Peyer's patch (tissue), 4 donors: ENCODE results near the gene OTUB2. TPM values are rescaled to one million over a fixed set of nuclear protein-coding genes. Genes with fewer than 3 reads are reported as not detected.

Source experiments
- DNase-seq, 3 donors: peaks; one replicate each; pipeline ENCODE4 v3.0.0-alpha.2; 2017 to 2019
- H3K27ac ChIP-seq, 4 donors: fragments of 200-600 bp; sonication (generic); one replicate each; pipeline ENCODE4 v1.5.1; 2016 to 2019
- H3K27me3 ChIP-seq, 2 donors: fragments of 200-600 bp; sonication (generic); one replicate each; pipeline ENCODE4 v1.5.1; 2019
- H3K36me3 ChIP-seq, 3 donors: fragments of 200-600 bp; sonication (generic); one replicate each; pipeline ENCODE4 v1.5.1; 2016 to 2019
- H3K4me1 ChIP-seq, 4 donors: fragments of 200-600 bp; sonication (generic); one replicate each; pipeline ENCODE4 v1.5.1; 2016 to 2019
- H3K4me3 ChIP-seq, 4 donors: fragments of 200-600 bp; sonication (generic); 1 replicate in 3 of 4; 2 replicates in 1 of 4; pipeline ENCODE4 v1.5.1; 2016 to 2019; ENCODE audit warnings: mild to moderate bottlenecking in 1 of 4
- H3K9me3 ChIP-seq, 4 donors: fragments of 200-600 bp; sonication (generic); one replicate each; pipeline ENCODE4 v1.5.1; 2016 to 2019; ENCODE audit warnings: mild to moderate bottlenecking in 1 of 4
- POLR2A ChIP-seq, 2 donors: fragments of 450-650 bp; IDR thresholded peaks; one replicate each; pipeline ENCODE4 v1.5.1; 2017; ENCODE audit warnings: antibody characterized with exemption in 2 of 2, mild to moderate bottlenecking in 2 of 2, moderate library complexity in 2 of 2
- total RNA-seq, 4 donors: library from RNA; depleted of rRNA; stranded (reverse); fragments of >200 nt; gene quantifications; one replicate each; pipeline ENCODE4 v1.1.0, GENCODE V29; 2016
- TF ChIP-seq, protein P1 (sequence below), 6 experiments: fragments of 450-650 bp in 4 of 6; fragments of 200-600 bp in 2 of 6; sonication (generic) in 1 of 6; IDR thresholded peaks; one replicate each; pipeline ENCODE4 v1.5.1; 2017 to 2019; ENCODE audit warnings: antibody characterized with exemption in 6 of 6, mild to moderate bottlenecking in 3 of 6, moderate library complexity in 1 of 6

OTUB2 gene
- total RNA-seq, 4 donors from 2014 or later = 3.4 to 4.9 (median 3.6) TPM; not detected in 1

DNA sequence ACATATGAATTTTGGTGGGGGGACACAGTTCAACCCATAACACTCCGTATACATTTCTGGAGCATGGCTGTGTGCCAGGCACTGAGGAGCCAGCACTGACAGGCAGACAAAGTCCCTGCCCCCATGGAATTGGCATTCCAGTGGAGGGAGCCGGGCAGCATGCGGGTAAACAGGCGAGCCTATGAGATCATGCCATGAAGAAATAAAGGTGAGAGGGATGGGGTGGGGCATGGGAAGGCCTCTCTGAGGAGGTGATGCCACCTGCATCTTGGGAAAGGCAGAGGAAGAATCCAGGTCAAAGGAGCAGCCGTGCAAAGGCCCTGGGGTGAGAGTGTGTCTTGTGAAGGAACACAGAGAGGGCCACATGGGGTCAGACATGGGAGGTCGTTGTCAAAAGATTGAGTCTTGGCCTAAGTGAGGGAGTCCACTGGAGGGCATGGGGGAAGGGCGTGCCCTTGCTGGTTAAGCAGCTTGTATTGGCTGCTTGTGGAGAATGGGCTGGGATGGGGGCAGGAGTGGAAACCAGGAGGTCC lies 3.6 kb downstream of the OTUB2 start:
- Histone ChIP-seq H3K27me3 (no peaks in the 10 kb centered on the region), H3K27ac (no peak overlapping the region), H3K4me1 (peaks cover 0 to 11% (median 0%) of the 10 kb centered on the region in 4 donors), H3K9me3 (no peaks in the 10 kb centered on the region), H3K4me3 (no peak overlapping the region), H3K36me3 (no peaks in the 10 kb centered on the region)
- no peak for DNase-seq
- TF ChIP-seq, protein P1, sequence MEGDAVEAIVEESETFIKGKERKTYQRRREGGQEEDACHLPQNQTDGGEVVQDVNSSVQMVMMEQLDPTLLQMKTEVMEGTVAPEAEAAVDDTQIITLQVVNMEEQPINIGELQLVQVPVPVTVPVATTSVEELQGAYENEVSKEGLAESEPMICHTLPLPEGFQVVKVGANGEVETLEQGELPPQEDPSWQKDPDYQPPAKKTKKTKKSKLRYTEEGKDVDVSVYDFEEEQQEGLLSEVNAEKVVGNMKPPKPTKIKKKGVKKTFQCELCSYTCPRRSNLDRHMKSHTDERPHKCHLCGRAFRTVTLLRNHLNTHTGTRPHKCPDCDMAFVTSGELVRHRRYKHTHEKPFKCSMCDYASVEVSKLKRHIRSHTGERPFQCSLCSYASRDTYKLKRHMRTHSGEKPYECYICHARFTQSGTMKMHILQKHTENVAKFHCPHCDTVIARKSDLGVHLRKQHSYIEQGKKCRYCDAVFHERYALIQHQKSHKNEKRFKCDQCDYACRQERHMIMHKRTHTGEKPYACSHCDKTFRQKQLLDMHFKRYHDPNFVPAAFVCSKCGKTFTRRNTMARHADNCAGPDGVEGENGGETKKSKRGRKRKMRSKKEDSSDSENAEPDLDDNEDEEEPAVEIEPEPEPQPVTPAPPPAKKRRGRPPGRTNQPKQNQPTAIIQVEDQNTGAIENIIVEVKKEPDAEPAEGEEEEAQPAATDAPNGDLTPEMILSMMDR (IDR thresholded peaks at IDR 0.05) = no peak
- no peak for TF ChIP-seq POLR2A (IDR thresholded peaks at IDR 0.05)

DNA sequence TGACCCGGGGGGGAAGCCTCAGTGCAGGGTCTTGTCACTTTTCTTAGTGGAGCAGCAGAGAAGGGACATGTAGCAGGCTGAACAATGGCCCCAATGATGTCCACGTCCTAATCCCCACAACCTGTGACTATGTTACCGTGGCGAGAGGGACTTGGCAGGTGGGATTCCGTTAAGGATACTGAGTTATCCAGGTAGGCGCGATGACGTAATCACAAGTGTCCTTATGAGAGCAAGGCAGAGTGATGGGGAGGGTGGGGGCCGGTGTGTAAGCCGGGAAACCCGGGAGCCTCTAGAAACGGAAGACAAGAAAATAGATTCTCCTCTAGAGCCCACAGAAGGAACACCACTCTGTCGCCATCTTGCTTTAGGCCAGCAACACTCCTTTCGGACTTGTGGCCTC lies 4.4 kb downstream of the OTUB2 start:
- TF ChIP-seq, protein P1 (IDR thresholded peaks at IDR 0.05) = no peak
- TF ChIP-seq POLR2A (IDR thresholded peaks at IDR 0.05) = no peak
- no peak overlapping the region for H3K27ac ChIP-seq
- no peaks in the 10 kb centered on the region for H3K36me3 ChIP-seq
- no peaks in the 10 kb centered on the region for H3K9me3 ChIP-seq
- DNase-seq = no peak
- H3K4me3 ChIP-seq = no peak overlapping the region
- H3K27me3 ChIP-seq = no peaks in the 10 kb centered on the region
- H3K4me1 ChIP-seq = peaks cover 0 to 11% (median 0%) of the 10 kb centered on the region in 4 donors

DNA sequence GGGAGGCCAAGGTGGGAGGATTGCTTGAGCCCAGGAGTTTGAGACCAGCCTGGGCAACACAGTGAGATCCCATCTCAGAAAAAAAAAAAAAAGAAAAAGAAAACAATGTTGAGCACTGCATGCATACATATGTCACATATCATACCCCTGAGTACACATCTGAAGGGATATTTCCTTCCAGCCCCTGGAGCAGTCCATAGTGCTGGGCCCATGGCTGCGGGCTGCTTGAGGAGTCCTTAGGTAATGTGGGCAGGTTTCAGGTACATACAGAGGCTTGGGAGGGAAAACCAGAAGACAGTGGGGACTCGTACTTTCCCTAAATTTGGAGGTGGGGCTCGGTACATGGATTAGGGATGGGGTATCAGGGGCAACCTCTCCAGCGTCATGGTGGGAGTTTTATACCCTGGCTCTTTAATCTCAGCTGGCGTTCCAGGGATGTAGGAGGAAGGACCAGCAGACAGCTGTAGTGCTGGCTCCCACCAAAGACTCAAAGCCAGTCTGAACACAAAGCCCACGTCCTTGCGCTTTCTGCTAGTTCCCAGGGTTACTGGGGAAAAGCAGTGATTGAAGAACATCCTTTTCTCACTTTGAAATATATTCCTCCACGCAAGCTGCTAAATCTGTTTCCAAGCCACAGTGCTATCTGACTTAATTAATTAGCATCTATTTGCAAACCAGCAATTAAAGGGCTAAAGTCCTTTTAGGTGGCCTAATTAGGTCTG lies 5.2 kb downstream of the OTUB2 start:
- H3K27me3 ChIP-seq = no peaks in the 10 kb centered on the region
- no peak for DNase-seq
- TF ChIP-seq POLR2A (IDR thresholded peaks at IDR 0.05) = no peak
- TF ChIP-seq, protein P1 (IDR thresholded peaks at IDR 0.05) = no peak
- H3K9me3 ChIP-seq = no peaks in the 10 kb centered on the region
- H3K27ac ChIP-seq = no peak overlapping the region
- peaks cover 0 to 11% (median 0%) of the 10 kb centered on the region in 4 donors for H3K4me1 ChIP-seq
- H3K4me3 ChIP-seq = no peak overlapping the region
- no peaks in the 10 kb centered on the region for H3K36me3 ChIP-seq

DNA sequence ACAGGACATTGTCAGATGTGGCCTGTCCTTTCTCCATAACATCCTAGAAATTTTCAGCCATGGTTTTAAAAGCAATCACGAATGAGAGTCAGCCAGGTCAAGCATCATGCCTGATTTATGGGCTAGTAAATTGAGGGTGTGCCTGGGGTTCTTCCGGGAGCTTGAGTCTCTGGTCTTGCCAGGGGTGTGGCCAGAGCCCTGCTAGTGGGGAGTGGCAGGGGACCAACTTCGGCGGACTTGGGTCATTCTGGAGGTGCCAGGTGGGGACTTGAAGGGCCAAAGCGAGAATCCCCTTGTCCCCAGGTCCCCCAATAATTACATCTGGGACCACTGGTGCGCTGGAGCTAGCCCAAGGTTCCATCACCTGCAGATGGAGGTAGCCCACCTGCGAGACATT lies 5.7 kb downstream of the OTUB2 start:
- no peaks in the 10 kb centered on the region for H3K9me3 ChIP-seq
- H3K27ac ChIP-seq = no peak overlapping the region
- TF ChIP-seq, protein P1 (IDR thresholded peaks at IDR 0.05) = no peak
- TF ChIP-seq POLR2A (IDR thresholded peaks at IDR 0.05) = no peak
- no peaks in the 10 kb centered on the region for H3K27me3 ChIP-seq
- no peak for DNase-seq
- no peaks in the 10 kb centered on the region for H3K36me3 ChIP-seq
- peaks cover 0 to 5% (median 0%) of the 10 kb centered on the region in 4 donors for H3K4me1 ChIP-seq
- H3K4me3 ChIP-seq = no peak overlapping the region

DNA sequence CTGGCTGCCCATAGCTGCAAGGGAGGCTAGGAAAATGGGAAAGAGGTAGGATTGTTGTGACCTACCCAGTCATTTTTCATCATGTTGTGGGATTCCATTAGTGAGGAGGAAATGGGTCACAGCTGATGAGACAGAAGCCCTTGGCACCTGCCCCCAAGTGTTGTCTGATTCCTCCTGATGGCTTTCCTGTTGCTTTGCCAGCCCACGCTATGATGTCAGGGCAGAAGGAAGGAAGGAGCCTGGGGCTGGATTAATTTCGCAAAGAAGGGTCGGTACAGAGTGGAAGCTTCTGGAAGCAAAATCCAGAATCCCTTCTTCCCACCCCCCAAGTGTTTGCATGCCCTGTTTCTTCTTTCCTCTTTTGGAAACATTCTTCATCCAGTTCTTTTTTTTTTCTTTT lies 8.7 kb downstream of the OTUB2 start:
- Histone ChIP-seq H3K4me1 (no peaks in the 10 kb centered on the region), H3K27me3 (no peaks in the 10 kb centered on the region), H3K4me3 (no peak overlapping the region), H3K36me3 (no peaks in the 10 kb centered on the region), H3K27ac (no peak overlapping the region), H3K9me3 (no peaks in the 10 kb centered on the region)
- TF ChIP-seq, protein P1 (IDR thresholded peaks at IDR 0.05) = no peak
- no peak for TF ChIP-seq POLR2A (IDR thresholded peaks at IDR 0.05)
- no peak for DNase-seq
